Measurements from ENCODE around the gene HSD17B12.

The HSD17B12 gene

GRCh38 chr11:43837879-43838278 lies 157.3 kb downstream of the HSD17B12 start:
- Histone ChIP-seq H3K36me3 (replicated peaks) (peaks cover 13% of the 10 kb centered on the region), H3K9me3 (no peaks in the 10 kb centered on the region), H3K27me3 (ENCODE audit: low read depth) (no peaks in the 10 kb centered on the region), H3K4me1 (peaks cover 29% of the 10 kb centered on the region), H3K4me3 (no peak overlapping the region)
- no peak for DNase-seq (ENCODE audit: low spot score in 2 of 2)
- in situ Hi-C loops (cut with MboI; ENCODE audit: low sequenced_read_pairs) = no loop called here

DNA sequence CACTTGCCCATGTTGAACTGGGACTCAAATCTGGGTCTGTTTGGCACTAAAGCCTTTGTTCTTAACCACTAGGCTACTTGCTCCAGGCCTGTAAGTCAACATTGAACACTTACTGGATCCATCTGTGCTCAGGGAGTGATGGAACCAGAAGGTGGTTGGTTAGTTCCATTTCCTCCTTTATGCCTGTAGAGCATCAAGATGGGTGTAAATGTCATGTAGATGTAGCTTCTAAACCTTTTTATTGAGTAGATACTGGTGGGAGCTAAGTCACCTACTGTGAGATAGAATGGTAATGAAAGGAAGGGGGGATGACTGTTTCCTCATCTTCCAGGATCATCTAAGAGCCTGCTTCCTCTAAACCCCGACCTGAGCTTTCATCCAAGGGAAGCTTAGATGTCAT lies 161.5 kb downstream of the HSD17B12 start:
- in situ Hi-C loops (cut with MboI; ENCODE audit: low sequenced_read_pairs) = no loop called here
- peaks cover 12% of the 10 kb centered on the region for H3K36me3 ChIP-seq (replicated peaks)

GRCh38 chr11:43845816-43846215 lies 165.3 kb downstream of the HSD17B12 start:
- Histone ChIP-seq H3K4me3 (no peak overlapping the region), H3K4me1 (peaks cover 2% of the 10 kb centered on the region; the same call in 1 of the 2 replicates), H3K9me3 (no peaks in the 10 kb centered on the region), H3K36me3 (replicated peaks) (peaks cover 5% of the 10 kb centered on the region), H3K27me3 (ENCODE audit: low read depth) (no peaks in the 10 kb centered on the region)
- in situ Hi-C loops (cut with MboI; ENCODE audit: low sequenced_read_pairs) = no loop called here
- no peak for DNase-seq (ENCODE audit: low spot score in 2 of 2)

More for the DNA sequence above, 161.5 kb downstream of the HSD17B12 start:
- H3K4me1 ChIP-seq = peaks cover 2% of the 10 kb centered on the region; the same call in 1 of the 2 replicates
- H3K27me3 ChIP-seq (ENCODE audit: low read depth) = no peaks in the 10 kb centered on the region
- H3K4me3 ChIP-seq = no peak overlapping the region
- H3K9me3 ChIP-seq = no peaks in the 10 kb centered on the region
- no peak for DNase-seq (ENCODE audit: low spot score in 2 of 2)

- Histone ChIP-seq H3K4me1 (no peaks in the 10 kb centered on the region; the same call in 1 of the 2 replicates), H3K36me3 (replicated peaks) (peaks cover 5% of the 10 kb centered on the region), H3K9me3 (no peaks in the 10 kb centered on the region), H3K4me3 (no peak overlapping the region), H3K27me3 (ENCODE audit: low read depth) (no peaks in the 10 kb centered on the region)
- DNase-seq (ENCODE audit: low spot score in 2 of 2) = peak; percentile 59 to 74
- in situ Hi-C loops (cut with MboI; ENCODE audit: low sequenced_read_pairs) = no loop called here
Observed at GRCh38 chr11:43852057-43852636, 171.6 kb downstream of the HSD17B12 start.

GRCh38 chr11:43853781-43854180 lies 173.2 kb downstream of the HSD17B12 start:
- in situ Hi-C loops (cut with MboI; ENCODE audit: low sequenced_read_pairs) = no loop called here
- no peak for DNase-seq (ENCODE audit: low spot score in 2 of 2)
- Histone ChIP-seq H3K36me3 (replicated peaks) (peaks cover 5% of the 10 kb centered on the region), H3K4me1 (no peaks in the 10 kb centered on the region), H3K4me3 (no peak overlapping the region), H3K9me3 (no peaks in the 10 kb centered on the region), H3K27me3 (ENCODE audit: low read depth) (no peaks in the 10 kb centered on the region)

DNA sequence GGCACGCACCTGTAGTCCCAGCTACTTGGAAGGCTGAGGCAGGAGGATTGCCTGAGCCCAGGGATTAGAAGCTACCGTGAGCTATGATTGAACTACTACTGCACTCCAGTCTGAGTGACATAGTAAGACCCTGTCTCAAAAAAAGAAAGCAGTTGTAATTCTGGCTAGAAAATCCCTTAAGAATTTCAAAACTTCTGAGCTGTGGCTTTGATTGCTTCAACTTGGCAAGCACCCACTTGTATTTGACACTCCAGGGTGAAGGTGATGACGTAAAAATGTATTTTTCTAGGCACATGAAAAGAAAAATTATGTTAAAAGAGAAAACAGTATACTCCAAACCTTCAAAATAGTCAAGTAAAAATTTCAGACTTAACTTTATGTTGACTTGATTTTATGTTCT lies 176.5 kb downstream of the HSD17B12 start:
- Histone ChIP-seq H3K27me3 (ENCODE audit: low read depth) (no peaks in the 10 kb centered on the region), H3K36me3 (replicated peaks) (peaks cover 5% of the 10 kb centered on the region), H3K4me3 (no peak overlapping the region), H3K9me3 (no peaks in the 10 kb centered on the region), H3K4me1 (no peaks in the 10 kb centered on the region)
- no peak for DNase-seq (ENCODE audit: low spot score in 2 of 2)
- in situ Hi-C loops (cut with MboI; ENCODE audit: low sequenced_read_pairs) = no loop called here

GRCh38 chr11:43861141-43861540 lies 180.6 kb downstream of the HSD17B12 start:
- no peak for DNase-seq (ENCODE audit: low spot score in 2 of 2)
- Histone ChIP-seq H3K4me1 (no peaks in the 10 kb centered on the region), H3K4me3 (no peak overlapping the region), H3K36me3 (replicated peaks) (no peaks in the 10 kb centered on the region; the same call in 1 of the 2 replicates), H3K9me3 (no peaks in the 10 kb centered on the region), H3K27me3 (ENCODE audit: low read depth) (no peaks in the 10 kb centered on the region)
- in situ Hi-C loops (cut with MboI; ENCODE audit: low sequenced_read_pairs) = no loop called here

DNA sequence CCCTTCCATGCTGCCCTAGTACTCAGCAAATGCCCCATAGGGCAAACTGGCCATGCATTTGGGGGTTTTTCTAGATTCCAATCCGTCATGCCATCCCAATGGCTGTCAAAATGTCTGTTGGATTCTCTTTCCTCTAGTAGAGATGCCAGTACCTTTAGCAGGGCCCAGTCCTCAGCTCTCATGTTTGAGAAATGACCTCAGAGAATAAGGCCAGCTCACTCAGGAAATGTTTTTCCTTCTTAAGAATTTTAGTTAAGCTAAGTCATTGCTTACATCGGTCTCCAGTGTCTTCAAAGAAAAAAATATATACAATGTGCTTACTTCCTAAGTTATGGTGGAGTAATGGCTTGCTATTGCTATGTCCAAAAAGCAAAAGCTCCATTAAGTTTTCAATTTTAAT lies 186.0 kb downstream of the HSD17B12 start:
- no peaks in the 10 kb centered on the region; the same call in 1 of the 2 replicates for H3K27me3 ChIP-seq (ENCODE audit: low read depth)
- H3K4me1 ChIP-seq = no peaks in the 10 kb centered on the region
- H3K4me3 ChIP-seq = no peak overlapping the region
- no peak for DNase-seq (ENCODE audit: low spot score in 2 of 2)
- no peaks in the 10 kb centered on the region for H3K9me3 ChIP-seq
- in situ Hi-C loops (cut with MboI; ENCODE audit: low sequenced_read_pairs) = no loop called here
- H3K36me3 ChIP-seq (replicated peaks) = no peaks in the 10 kb centered on the region

- Histone ChIP-seq H3K36me3 (replicated peaks) (no peaks in the 10 kb centered on the region), H3K27me3 (ENCODE audit: low read depth) (peaks cover 1% of the 10 kb centered on the region; the same call in 1 of the 2 replicates), H3K9me3 (no peaks in the 10 kb centered on the region), H3K4me1 (no peaks in the 10 kb centered on the region), H3K4me3 (no peak overlapping the region)
- DNase-seq (ENCODE audit: low spot score in 2 of 2) = no peak
- in situ Hi-C loops (cut with MboI; ENCODE audit: low sequenced_read_pairs) = no loop called here
Observed at GRCh38 chr11:43866969-43867368, 186.4 kb downstream of the HSD17B12 start.

- in situ Hi-C loops (cut with MboI; ENCODE audit: low sequenced_read_pairs) = no loop called here
- no peak for DNase-seq (ENCODE audit: low spot score in 2 of 2)
- no peaks in the 10 kb centered on the region for H3K36me3 ChIP-seq (replicated peaks)
Observed at GRCh38 chr11:43868852-43869567, 188.5 kb downstream of the HSD17B12 start.

DNA sequence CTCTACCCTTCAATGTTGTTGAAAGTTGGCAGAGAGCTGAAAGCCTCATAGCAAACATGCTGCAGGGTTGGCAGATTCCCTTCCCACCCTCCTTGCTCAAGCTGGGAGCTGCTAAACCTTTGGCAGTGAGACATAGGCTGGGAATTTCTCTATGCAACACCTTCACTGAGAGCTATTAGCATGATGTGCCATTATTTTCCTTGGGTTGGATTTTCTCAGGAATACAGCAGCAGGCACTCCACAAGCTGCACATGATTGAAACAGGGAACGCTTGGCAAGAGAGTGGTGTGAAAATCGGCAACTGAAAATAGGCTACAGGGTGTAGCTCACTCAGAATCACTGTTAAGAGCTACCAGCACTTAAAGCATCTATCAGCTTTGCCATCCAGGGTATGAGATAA lies 190.5 kb downstream of the HSD17B12 start:
- H3K4me3 ChIP-seq = no peak overlapping the region
- no peaks in the 10 kb centered on the region for H3K36me3 ChIP-seq (replicated peaks)
- H3K9me3 ChIP-seq = no peaks in the 10 kb centered on the region
- peaks cover 15% of the 10 kb centered on the region for H3K27me3 ChIP-seq (ENCODE audit: low read depth)
- DNase-seq (ENCODE audit: low spot score in 2 of 2) = no peak
- H3K4me1 ChIP-seq = no peaks in the 10 kb centered on the region
- in situ Hi-C loops (cut with MboI; ENCODE audit: low sequenced_read_pairs) = no loop called here

More at GRCh38 chr11:43868852-43869567, 188.5 kb downstream of the HSD17B12 start:
- Histone ChIP-seq H3K27me3 (ENCODE audit: low read depth) (peaks cover 9% of the 10 kb centered on the region), H3K4me1 (no peaks in the 10 kb centered on the region), H3K4me3 (no peak overlapping the region), H3K9me3 (no peaks in the 10 kb centered on the region)

DNA sequence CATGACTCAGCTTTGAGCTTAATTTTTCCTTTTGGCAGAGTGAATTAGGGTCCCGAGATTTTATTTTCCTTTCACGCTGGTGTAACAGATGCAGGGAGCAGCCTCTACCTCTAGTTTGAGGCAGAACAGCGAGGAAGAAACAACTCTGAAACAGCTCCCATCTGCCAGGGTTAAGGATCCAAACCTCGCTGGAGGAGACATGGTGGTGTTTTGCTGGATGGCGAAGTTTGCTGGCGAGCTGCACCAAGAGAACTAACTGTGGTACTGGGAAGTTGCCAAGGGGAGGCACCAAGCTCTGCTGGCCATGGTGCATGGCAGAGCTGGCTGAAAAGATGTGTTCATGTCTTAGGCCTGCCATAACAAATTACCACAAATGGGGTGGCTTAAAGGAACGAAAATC lies 192.5 kb downstream of the HSD17B12 start:
- no peaks in the 10 kb centered on the region for H3K36me3 ChIP-seq (replicated peaks)
- no peak for DNase-seq (ENCODE audit: low spot score in 2 of 2)
- H3K27me3 ChIP-seq (ENCODE audit: low read depth) = peaks cover 15% of the 10 kb centered on the region
- in situ Hi-C loops (cut with MboI; ENCODE audit: low sequenced_read_pairs) = no loop called here
- H3K4me1 ChIP-seq = no peaks in the 10 kb centered on the region
- H3K4me3 ChIP-seq = no peak overlapping the region
- no peaks in the 10 kb centered on the region for H3K9me3 ChIP-seq

DNA sequence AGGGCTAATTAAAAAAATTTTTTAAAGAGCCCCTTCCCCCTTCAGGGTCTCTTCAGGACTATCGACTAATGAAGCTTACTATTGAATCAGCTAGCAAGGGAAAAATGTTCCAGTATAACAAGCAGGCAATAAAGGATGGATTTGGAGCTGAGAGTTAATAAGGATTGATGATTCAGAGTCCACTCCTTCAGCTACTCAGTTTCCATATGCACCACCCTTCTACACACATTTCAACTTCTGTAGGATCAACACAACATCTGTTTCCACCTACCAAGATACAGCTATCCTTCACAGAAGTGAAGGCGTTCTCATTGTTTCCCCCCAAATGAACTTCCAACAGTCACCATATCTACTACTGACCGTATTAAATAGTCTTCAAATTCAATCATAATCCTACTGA lies 193.5 kb downstream of the HSD17B12 start:
- Histone ChIP-seq H3K9me3 (no peaks in the 10 kb centered on the region), H3K4me1 (no peaks in the 10 kb centered on the region), H3K27me3 (ENCODE audit: low read depth) (peaks cover 15% of the 10 kb centered on the region), H3K4me3 (no peak overlapping the region), H3K36me3 (replicated peaks) (no peaks in the 10 kb centered on the region)
- in situ Hi-C loops (cut with MboI; ENCODE audit: low sequenced_read_pairs) = no loop called here
- DNase-seq (ENCODE audit: low spot score in 2 of 2) = no peak

DNA sequence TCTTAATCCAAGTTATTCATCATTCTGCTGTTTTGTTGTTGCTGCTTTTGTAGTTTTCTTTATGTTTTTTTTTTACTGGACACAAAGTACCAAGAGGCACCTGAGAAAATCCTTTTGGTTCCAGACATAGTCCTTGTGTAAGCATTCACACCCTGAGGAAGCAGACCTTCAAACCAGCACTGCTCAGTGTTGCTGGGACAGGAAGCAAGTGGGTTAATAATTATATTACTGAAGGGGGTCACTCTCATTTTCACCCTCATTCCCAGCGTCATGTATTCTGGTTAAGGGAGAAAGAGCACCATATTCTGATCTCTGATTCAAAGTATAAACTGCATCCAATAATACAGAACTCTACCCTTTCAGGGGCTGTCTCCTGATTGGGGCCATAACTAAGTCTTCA lies 194.2 kb downstream of the HSD17B12 start:
- no peaks in the 10 kb centered on the region for H3K9me3 ChIP-seq
- in situ Hi-C loops (cut with MboI; ENCODE audit: low sequenced_read_pairs) = no loop called here
- no peak for DNase-seq (ENCODE audit: low spot score in 2 of 2)
- no peaks in the 10 kb centered on the region for H3K36me3 ChIP-seq (replicated peaks)
- H3K4me3 ChIP-seq = no peak overlapping the region
- H3K27me3 ChIP-seq (ENCODE audit: low read depth) = peaks cover 15% of the 10 kb centered on the region
- no peaks in the 10 kb centered on the region for H3K4me1 ChIP-seq
